ENCODE results near the gene KMT5C.
A peak's percentile ranks its signal among the peaks of the same experiment; 100 is the strongest.

The KMT5C gene

GRCh38 chr19:55344444-55344843 is 4.8 kb downstream of the KMT5C start:
- Histone ChIP-seq H3K4me1 (ENCODE audit: insufficient read depth, low read length, poor library complexity, severe bottlenecking) (peaks cover 19% of the 10 kb centered on the region), H4K20me1 (ENCODE audit: insufficient read depth, low read length, poor library complexity, severe bottlenecking) (peaks cover 25% of the 10 kb centered on the region), H3K36me3 (ENCODE audit: insufficient read depth, low read length) (no peaks in the 10 kb centered on the region), H3K9me2 (replicated peaks; ENCODE audit: low read depth, low read length) (no peaks in the 10 kb centered on the region), H3K79me2 (ENCODE audit: insufficient read depth, low read length) (peaks cover 29% of the 10 kb centered on the region), H2AFZ (ENCODE audit: low read length) (no peak overlapping the region), H3F3A (ENCODE audit: low read depth) (no peaks in the 10 kb centered on the region), H3K9me3 (ENCODE audit: insufficient read depth, low read depth, low read length) (no peaks in the 10 kb centered on the region), H3K9ac (ENCODE audit: low read depth, low read length, poor library complexity, severe bottlenecking) (peak overlapping the region; percentile 32), H3K4me2 (ENCODE audit: low read depth, low read length, poor library complexity, severe bottlenecking) (no peak overlapping the region), H3K27me3 (ENCODE audit: insufficient read depth, low read length, poor library complexity, severe bottlenecking) (no peaks in the 10 kb centered on the region), H3K4me3 (ENCODE audit: low read length, poor library complexity, severe bottlenecking) (no peak overlapping the region)
- TF ChIP-seq CTCF (conservative IDR thresholded peaks at IDR 0.05; ENCODE audit: low read length) (no peak), EZH2phosphoT487 (IDR thresholded peaks at IDR 0.05; ENCODE audit: borderline replicate concordance) (no peak)

- no peak overlapping the region for H3K4me3 ChIP-seq (ENCODE audit: low read length, poor library complexity, severe bottlenecking)
- TF ChIP-seq CTCF (conservative IDR thresholded peaks at IDR 0.05; ENCODE audit: low read length) (no peak), EZH2phosphoT487 (IDR thresholded peaks at IDR 0.05; ENCODE audit: borderline replicate concordance) (no peak)
- H3K79me2 ChIP-seq (ENCODE audit: insufficient read depth, low read length), result peaks cover 26% of the 10 kb centered on the region
- H3K27me3 ChIP-seq (ENCODE audit: insufficient read depth, low read length, poor library complexity, severe bottlenecking), result no peaks in the 10 kb centered on the region
- peak overlapping the region; percentile 32 for H3K9ac ChIP-seq (ENCODE audit: low read depth, low read length, poor library complexity, severe bottlenecking)
- H4K20me1 ChIP-seq (ENCODE audit: insufficient read depth, low read length, poor library complexity, severe bottlenecking), result peaks cover 22% of the 10 kb centered on the region
- H3K36me3 ChIP-seq (ENCODE audit: insufficient read depth, low read length), result no peaks in the 10 kb centered on the region
- H2AFZ ChIP-seq (ENCODE audit: low read length), result no peak overlapping the region
- no peak overlapping the region for H3K4me2 ChIP-seq (ENCODE audit: low read depth, low read length, poor library complexity, severe bottlenecking)
- peaks cover 17% of the 10 kb centered on the region for H3K4me1 ChIP-seq (ENCODE audit: insufficient read depth, low read length, poor library complexity, severe bottlenecking)
- H3K9me3 ChIP-seq (ENCODE audit: insufficient read depth, low read depth, low read length), result no peaks in the 10 kb centered on the region
- no peaks in the 10 kb centered on the region for H3F3A ChIP-seq (ENCODE audit: low read depth)
- H3K9me2 ChIP-seq (replicated peaks; ENCODE audit: low read depth, low read length), result no peaks in the 10 kb centered on the region
Measured at GRCh38 chr19:55345101-55345817, 5.6 kb downstream of the KMT5C start.

GRCh38 chr19:55345818-55346724 is 6.4 kb downstream of the KMT5C start:
- no peak overlapping the region for H3K4me3 ChIP-seq (ENCODE audit: low read length, poor library complexity, severe bottlenecking)

More at GRCh38 chr19:55345818-55346724, 6.4 kb downstream of the KMT5C start:
- H3K36me3 ChIP-seq (ENCODE audit: insufficient read depth, low read length), result no peaks in the 10 kb centered on the region
- peaks cover 14% of the 10 kb centered on the region for H4K20me1 ChIP-seq (ENCODE audit: insufficient read depth, low read length, poor library complexity, severe bottlenecking)
- H3K9me3 ChIP-seq (ENCODE audit: insufficient read depth, low read depth, low read length), result no peaks in the 10 kb centered on the region
- peaks cover 18% of the 10 kb centered on the region for H3K79me2 ChIP-seq (ENCODE audit: insufficient read depth, low read length)
- H3K9ac ChIP-seq (ENCODE audit: low read depth, low read length, poor library complexity, severe bottlenecking), result no peak overlapping the region
- no peak overlapping the region for H2AFZ ChIP-seq (ENCODE audit: low read length)
- H3F3A ChIP-seq (ENCODE audit: low read depth), result no peaks in the 10 kb centered on the region
- H3K27me3 ChIP-seq (ENCODE audit: insufficient read depth, low read length, poor library complexity, severe bottlenecking), result no peaks in the 10 kb centered on the region
- H3K9me2 ChIP-seq (replicated peaks; ENCODE audit: low read depth, low read length), result no peaks in the 10 kb centered on the region
- no peak for TF ChIP-seq CTCF (conservative IDR thresholded peaks at IDR 0.05; ENCODE audit: low read length)
- TF ChIP-seq EZH2phosphoT487 (IDR thresholded peaks at IDR 0.05; ENCODE audit: borderline replicate concordance), result no peak
- H3K4me2 ChIP-seq (ENCODE audit: low read depth, low read length, poor library complexity, severe bottlenecking), result no peak overlapping the region
- peaks cover 8% of the 10 kb centered on the region for H3K4me1 ChIP-seq (ENCODE audit: insufficient read depth, low read length, poor library complexity, severe bottlenecking)
